ENCODE results near the gene LRP3.

DNA sequence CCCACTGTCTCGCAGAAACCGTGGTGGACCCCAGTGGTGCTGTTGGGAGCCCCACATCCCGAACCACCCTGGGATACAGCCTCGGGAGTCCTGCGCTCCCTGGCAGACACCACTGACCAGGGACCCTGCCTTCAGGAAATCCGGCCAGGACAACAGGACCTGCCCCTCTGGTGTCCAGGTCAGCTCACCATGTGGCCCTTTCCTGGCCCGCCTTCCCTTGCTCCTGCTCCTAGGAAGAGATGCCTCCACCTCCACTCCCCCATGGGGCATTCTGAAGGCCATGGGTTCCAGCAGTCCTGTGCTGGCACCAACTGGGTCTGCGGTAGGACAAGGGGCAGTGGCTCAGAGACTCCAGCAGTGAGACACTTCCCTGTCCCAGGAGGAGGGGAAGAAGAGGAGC, 54.0 kb downstream of the LRP3 start:
- TF ChIP-seq, protein P1, sequence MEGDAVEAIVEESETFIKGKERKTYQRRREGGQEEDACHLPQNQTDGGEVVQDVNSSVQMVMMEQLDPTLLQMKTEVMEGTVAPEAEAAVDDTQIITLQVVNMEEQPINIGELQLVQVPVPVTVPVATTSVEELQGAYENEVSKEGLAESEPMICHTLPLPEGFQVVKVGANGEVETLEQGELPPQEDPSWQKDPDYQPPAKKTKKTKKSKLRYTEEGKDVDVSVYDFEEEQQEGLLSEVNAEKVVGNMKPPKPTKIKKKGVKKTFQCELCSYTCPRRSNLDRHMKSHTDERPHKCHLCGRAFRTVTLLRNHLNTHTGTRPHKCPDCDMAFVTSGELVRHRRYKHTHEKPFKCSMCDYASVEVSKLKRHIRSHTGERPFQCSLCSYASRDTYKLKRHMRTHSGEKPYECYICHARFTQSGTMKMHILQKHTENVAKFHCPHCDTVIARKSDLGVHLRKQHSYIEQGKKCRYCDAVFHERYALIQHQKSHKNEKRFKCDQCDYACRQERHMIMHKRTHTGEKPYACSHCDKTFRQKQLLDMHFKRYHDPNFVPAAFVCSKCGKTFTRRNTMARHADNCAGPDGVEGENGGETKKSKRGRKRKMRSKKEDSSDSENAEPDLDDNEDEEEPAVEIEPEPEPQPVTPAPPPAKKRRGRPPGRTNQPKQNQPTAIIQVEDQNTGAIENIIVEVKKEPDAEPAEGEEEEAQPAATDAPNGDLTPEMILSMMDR (IDR thresholded peaks at IDR 0.05) = no peak
- no peak for TF ChIP-seq EZH2 (IDR thresholded peaks at IDR 0.05; ENCODE audit: borderline replicate concordance, insufficient read depth, low read depth, low read length, poor library complexity, severe bottlenecking)

Measured in B cell (primary cell).